ENCODE results near the gene PFAS.

The PFAS gene

DNA sequence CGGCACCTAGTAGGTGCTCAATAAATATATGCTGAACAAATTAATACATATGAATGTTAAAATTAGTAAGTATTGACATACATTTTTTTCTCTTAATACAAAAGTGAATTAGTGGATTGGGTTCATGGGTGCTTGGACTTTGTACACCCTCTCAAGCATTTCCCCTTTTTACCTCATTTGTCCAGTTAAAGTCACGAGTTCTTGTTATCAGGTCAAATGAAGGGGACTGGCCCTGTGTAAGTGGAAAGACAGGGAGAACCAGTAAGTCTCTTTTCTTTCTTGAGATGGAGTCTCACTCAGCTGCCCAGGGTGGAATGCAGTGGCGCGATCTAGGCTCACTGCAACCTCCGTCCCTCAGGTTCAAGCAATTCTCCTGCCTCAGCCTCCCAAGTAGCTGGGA lies 25.7 kb downstream of the PFAS start:
- Histone ChIP-seq H3K9ac (no peak overlapping the region), H3K79me2 (no peaks in the 10 kb centered on the region), H3K27me3 (ENCODE audit: control insufficient read depth, insufficient read depth, low read length) (no peaks in the 10 kb centered on the region), H3K4me1 (no peaks in the 10 kb centered on the region), H3K27ac (no peak overlapping the region), H3K4me3 (ENCODE audit: low read depth, low read length) (no peak overlapping the region), H3K4me2 (ENCODE audit: low read length) (no peak overlapping the region), H3K36me3 (ENCODE audit: control insufficient read depth, insufficient read depth, low read length) (no peaks in the 10 kb centered on the region), H2AFZ (no peak overlapping the region), H3K9me3 (ENCODE audit: control insufficient read depth, low read length) (no peaks in the 10 kb centered on the region)
- TF ChIP-seq, protein P1, sequence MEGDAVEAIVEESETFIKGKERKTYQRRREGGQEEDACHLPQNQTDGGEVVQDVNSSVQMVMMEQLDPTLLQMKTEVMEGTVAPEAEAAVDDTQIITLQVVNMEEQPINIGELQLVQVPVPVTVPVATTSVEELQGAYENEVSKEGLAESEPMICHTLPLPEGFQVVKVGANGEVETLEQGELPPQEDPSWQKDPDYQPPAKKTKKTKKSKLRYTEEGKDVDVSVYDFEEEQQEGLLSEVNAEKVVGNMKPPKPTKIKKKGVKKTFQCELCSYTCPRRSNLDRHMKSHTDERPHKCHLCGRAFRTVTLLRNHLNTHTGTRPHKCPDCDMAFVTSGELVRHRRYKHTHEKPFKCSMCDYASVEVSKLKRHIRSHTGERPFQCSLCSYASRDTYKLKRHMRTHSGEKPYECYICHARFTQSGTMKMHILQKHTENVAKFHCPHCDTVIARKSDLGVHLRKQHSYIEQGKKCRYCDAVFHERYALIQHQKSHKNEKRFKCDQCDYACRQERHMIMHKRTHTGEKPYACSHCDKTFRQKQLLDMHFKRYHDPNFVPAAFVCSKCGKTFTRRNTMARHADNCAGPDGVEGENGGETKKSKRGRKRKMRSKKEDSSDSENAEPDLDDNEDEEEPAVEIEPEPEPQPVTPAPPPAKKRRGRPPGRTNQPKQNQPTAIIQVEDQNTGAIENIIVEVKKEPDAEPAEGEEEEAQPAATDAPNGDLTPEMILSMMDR (IDR thresholded peaks at IDR 0.05) = no peak

GRCh38 chr17:8275421-8276290 lies 26.6 kb downstream of the PFAS start:
- Histone ChIP-seq H3K9me3 (ENCODE audit: control insufficient read depth, low read length) (no peaks in the 10 kb centered on the region), H2AFZ (no peak overlapping the region), H3K27ac (no peak overlapping the region), H3K4me3 (ENCODE audit: low read depth, low read length) (no peak overlapping the region), H3K27me3 (ENCODE audit: control insufficient read depth, insufficient read depth, low read length) (no peaks in the 10 kb centered on the region), H3K4me2 (ENCODE audit: low read length) (no peak overlapping the region), H3K36me3 (ENCODE audit: control insufficient read depth, insufficient read depth, low read length) (no peaks in the 10 kb centered on the region), H3K79me2 (no peaks in the 10 kb centered on the region), H3K4me1 (no peaks in the 10 kb centered on the region), H3K9ac (no peak overlapping the region)
- TF ChIP-seq, protein P1 (IDR thresholded peaks at IDR 0.05) = no peak

- Histone ChIP-seq H2AFZ (no peak overlapping the region), H3K4me3 (ENCODE audit: low read depth, low read length) (no peak overlapping the region), H3K4me1 (no peaks in the 10 kb centered on the region), H3K36me3 (ENCODE audit: control insufficient read depth, insufficient read depth, low read length) (no peaks in the 10 kb centered on the region), H3K4me2 (ENCODE audit: low read length) (no peak overlapping the region), H3K79me2 (no peaks in the 10 kb centered on the region), H3K27me3 (ENCODE audit: control insufficient read depth, insufficient read depth, low read length) (no peaks in the 10 kb centered on the region), H3K9me3 (ENCODE audit: control insufficient read depth, low read length) (no peaks in the 10 kb centered on the region), H3K27ac (no peak overlapping the region), H3K9ac (no peak overlapping the region)
- TF ChIP-seq, protein P1 (IDR thresholded peaks at IDR 0.05) = no peak
These were observed 28.2 kb downstream of the PFAS start for GRCh38 chr17:8277317-8277716.

DNA sequence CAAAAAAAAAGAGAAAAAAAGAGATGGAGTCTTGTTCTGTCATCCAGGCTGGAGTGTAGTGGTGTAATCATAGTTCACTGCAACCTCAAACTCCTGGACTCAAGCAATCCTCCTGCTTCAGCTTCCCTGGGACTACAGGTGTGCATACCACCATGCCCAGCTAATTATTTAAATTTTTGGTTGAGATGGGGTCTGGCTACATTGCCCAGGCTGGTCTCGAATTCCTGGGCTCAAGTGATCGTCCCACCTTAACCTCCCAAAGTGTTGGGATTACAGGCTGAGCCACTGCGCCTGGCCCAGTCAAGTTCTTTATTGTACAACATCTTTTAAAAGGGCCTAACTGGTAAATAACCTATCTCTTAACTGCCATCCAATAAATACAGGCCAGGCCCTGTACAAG lies 33.3 kb downstream of the PFAS start:
- no peak overlapping the region for H3K9ac ChIP-seq
- no peaks in the 10 kb centered on the region for H3K27me3 ChIP-seq (ENCODE audit: control insufficient read depth, insufficient read depth, low read length)
- H3K79me2 ChIP-seq = no peaks in the 10 kb centered on the region
- no peak overlapping the region for H3K4me3 ChIP-seq (ENCODE audit: low read depth, low read length)
- H3K4me2 ChIP-seq (ENCODE audit: low read length) = no peak overlapping the region
- H3K27ac ChIP-seq = no peak overlapping the region
- TF ChIP-seq, protein P1 (IDR thresholded peaks at IDR 0.05) = no peak
- H3K36me3 ChIP-seq (ENCODE audit: control insufficient read depth, insufficient read depth, low read length) = no peaks in the 10 kb centered on the region
- H3K9me3 ChIP-seq (ENCODE audit: control insufficient read depth, low read length) = no peaks in the 10 kb centered on the region
- no peak overlapping the region for H2AFZ ChIP-seq
- no peaks in the 10 kb centered on the region for H3K4me1 ChIP-seq

DNA sequence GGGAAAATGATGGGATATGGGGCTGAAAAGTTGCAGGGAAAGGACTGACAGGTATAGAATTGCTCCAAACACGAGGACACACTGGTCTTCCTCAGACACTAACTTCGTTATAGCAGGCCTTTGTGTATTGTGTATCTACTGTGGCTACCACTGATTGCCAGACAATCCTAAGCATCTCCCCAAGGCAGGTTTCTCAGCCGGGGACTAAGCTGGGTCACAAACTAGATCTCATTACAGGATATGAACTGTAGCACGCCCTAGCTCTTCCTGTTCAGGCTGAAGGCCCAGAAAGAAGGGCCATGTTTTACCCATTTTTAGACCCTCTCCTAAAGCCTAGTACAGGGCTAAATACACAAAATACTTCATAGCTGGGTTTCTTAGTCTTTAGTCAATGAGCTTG lies 34.3 kb downstream of the PFAS start:
- TF ChIP-seq, protein P1 (IDR thresholded peaks at IDR 0.05) = no peak
- Histone ChIP-seq H3K4me1 (peaks cover 4% of the 10 kb centered on the region), H3K27me3 (ENCODE audit: control insufficient read depth, insufficient read depth, low read length) (no peaks in the 10 kb centered on the region), H3K9me3 (ENCODE audit: control insufficient read depth, low read length) (no peaks in the 10 kb centered on the region), H3K27ac (no peak overlapping the region), H3K4me2 (ENCODE audit: low read length) (no peak overlapping the region), H3K4me3 (ENCODE audit: low read depth, low read length) (no peak overlapping the region), H3K9ac (no peak overlapping the region), H3K79me2 (no peaks in the 10 kb centered on the region), H3K36me3 (ENCODE audit: control insufficient read depth, insufficient read depth, low read length) (no peaks in the 10 kb centered on the region), H2AFZ (no peak overlapping the region)

Measured in parathyroid adenoma (tissue), 2 donors.